ENCODE results near the gene STX2.
A peak's percentile ranks its signal among the peaks of the same experiment; 100 is the strongest.
"Not testable (repeated sequence)": the region's sequence is repeated elsewhere in the genome, so short reads cannot be mapped to it uniquely, and the experiment has no call there.

The STX2 gene

GRCh38 chr12:130761537-130762318, 77.3 kb downstream of the STX2 start:
- peak; percentile 68 for DNase-seq

DNA sequence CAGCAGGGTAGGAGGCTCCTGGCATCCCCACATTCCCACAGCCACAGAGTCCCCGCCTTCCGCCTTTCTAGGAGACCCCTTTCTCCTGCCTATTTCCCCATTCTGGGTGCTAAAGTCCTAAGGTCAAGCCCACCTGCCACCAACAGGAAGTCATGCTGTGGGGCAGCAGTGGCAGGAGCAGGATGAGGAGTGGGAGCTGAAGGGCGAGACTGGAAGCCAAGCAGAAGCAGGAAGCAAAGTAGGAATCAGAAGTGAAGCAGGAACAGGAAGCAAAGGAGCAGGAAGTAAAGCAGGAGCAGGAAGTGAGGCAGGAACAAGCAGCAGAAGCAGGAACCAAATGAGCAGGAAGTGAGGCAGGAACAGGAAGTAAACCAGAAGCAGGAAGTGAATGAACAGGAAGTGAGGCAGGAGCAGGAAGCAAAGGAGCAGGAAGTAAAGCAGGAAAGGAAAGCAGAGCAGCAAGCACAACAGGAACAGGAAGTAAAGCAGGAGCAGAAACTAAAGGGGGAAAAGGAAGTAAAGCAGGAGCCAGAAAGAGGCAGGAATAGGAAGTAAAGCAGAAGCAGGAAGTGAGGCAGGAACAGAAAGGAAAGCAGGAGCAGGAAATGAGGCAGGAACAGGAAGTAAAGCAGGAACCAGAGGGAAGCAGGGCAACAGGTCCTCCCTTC, 84.7 kb downstream of the STX2 start:
- DNase-seq, result no peak

DNA sequence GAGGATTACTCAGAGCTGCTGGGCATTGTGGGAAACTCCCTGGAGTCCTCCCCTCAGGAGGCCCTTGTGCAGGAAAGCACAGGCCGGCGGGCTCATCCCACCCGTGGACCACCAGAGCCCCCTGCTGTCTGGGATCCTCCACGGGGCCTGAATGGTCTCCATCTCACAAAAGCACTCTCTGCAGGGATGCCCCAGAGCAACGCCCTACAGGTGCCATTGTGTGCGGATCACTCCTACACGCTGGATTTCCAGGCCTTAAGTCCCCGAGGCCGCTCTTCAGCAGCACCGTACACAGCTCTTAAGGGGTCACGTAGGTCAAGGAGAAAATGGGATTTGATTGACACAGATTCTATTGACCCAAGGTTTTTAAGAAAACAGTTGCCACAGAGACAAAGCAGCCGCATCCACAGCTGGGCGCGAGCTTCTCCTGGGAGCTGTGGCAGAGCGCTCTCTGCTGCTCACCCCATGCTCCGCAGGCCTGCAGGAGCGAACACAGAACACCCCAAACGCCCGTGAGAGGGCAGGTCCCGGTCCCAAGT, 86.3 kb downstream of the STX2 start:
- DNase-seq, result no peak

DNA sequence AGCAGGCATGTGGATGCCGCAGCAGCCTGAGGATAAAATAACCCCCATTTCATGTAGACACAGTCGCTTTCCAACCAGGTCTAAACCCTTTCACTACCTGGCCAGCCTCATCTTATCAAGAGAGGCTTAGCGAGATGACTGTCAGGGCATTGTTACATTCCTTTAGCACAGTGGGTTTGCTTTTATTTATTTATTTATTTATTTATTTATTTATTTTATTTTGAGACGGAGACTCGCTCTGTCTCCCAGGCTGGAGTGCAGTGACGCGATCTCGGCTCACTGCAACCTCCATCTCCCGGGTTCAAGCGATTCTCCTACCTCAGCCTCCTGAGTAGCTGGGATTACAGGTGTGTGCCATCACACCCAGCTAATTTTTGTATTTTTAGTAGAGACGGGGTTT, 87.0 kb downstream of the STX2 start:
- DNase-seq, result not testable (repeated sequence)

DNA sequence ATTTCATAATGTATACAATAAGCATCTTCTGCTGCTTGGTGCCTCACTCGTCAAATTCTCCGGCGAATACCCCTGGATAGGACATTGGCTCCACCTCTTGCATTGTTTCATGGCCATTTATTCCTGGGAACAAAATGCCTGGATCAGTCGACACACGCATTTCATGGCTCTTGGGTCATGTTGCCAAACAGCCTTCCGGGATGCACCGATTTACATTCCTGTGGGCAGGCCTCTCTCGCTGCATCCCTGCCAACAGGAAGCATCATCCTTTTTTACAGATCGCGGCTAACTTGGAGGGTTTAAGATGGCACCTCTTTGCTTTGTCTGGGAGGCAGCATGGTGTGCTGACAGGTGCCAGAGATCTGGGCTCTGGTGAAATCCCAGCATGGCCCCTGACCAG, 90.3 kb downstream of the STX2 start:
- DNase-seq, result no peak

DNA sequence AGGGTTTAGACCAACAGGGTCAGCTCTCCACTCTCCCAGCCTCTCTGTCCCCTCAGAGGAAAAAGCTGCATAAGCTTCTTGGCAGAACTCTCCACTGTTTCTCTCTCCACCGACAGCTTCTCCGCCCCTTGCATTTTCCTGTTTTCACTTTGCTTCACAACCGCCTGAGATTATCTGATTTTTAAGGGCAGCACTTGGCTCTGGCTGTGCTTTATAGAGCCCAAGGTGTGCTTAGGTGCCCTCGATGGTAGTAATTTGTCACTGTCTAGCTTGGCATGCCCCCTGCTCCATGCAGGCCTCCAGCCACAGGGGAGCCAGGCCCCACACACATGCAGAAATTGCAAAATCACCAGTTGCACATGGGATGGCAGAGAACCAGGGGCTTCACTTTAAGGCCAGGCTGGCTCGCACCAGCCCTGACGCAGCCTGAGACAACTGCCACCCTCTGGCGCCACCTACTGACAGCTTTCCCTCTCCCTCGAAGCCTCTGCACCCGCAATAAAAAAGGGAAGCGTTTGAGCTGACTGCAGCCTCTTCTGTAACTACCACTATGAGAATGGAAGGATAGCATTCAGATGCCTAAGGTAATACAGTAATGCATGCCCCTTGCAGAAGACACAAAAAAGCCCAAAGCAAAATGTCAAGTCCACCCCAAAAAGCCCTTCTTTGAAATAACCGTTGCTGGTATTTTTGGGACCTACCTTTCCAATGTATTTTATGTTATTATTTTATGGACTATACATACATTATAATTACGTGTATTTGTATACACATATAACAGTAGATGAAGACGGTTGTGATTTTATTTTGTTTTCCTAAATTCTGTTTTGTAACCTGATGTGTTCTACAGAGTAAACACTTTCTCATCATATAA, 90.9 kb downstream of the STX2 start:
- DNase-seq, result peak; percentile 78

GRCh38 chr12:130746546-130746945, 92.5 kb downstream of the STX2 start:
- no peak for DNase-seq

GRCh38 chr12:130745921-130746320, 93.1 kb downstream of the STX2 start:
- no peak for DNase-seq

DNA sequence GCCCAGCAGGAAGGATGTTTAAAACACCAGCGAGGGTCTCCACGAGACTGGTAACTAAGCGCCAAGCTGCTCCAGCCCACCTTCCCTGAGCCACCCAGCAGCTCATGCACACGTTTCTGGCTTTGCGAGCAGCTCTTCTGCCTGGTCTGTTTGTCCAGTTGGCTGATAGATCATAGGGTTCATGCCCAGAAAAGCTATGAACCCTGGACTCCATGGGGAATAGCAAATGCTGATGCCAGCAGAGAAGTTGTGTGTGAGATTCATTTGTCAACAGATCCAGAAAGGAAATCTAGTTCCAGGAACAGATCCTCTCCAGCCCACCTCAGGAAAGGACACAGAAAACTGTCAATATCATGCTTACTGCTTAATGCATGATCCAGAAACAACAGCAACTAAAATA, 94.8 kb downstream of the STX2 start:
- DNase-seq, result no peak

- no peak for DNase-seq
Measured at GRCh38 chr12:130743606-130744005, 95.4 kb downstream of the STX2 start.

GRCh38 chr12:130743176-130743575, 95.9 kb downstream of the STX2 start:
- DNase-seq, result no peak

DNA sequence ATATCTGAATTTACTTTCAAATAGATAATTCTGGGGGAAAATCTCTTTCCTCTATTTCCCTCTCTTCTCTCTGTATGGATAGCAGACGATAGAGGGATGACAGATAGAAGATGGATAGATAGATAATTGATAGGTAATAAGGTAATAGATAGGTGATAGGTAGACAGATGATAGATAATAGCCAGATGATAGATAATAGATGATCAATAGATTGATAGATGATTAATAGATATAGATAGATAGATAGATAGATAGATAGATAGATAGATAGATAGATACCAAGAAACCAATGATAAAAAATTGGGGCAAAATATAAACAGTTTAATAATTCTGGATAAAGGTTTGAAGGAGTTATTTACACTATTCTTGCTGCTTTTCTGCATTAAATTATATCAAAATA, 96.3 kb downstream of the STX2 start:
- no peak for DNase-seq

DNA sequence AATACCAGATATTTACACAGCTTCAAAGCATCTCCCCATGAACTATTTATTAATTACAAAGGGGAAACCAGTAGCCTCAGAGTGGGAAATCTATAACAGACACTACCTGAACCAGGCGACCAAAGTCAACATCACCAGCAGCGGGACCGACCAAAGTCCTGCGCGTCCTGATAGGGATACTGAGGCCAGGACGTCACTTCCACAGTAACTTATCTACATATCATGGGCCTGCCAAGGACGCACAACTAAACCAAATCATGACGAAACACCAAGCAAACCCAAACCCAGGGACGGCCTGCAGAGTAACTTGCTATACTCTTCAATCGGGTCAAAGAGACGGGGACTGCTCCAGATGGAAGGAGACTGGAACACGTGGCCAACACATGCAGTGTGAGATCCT, 96.9 kb downstream of the STX2 start:
- no peak for DNase-seq

Data from stimulated activated CD4-positive, alpha-beta T cell treated with anti-CD3 and anti-CD28 coated beads, Interleukin-4, amount 100 ng/mL, for 1 hour (primary cell).